RWPE1 (cell line): ENCODE measurements around the gene TADA1.

Experiments used
- CTCF ChIA-PET: fragments of 350-600 bp; sonication (Branson Sonifier 250); formaldehyde crosslinking; extraction: SDS; loops from one replicate; lab custom pipeline; 2021; lab: Yijun Ruan, JAX
- POLR2A ChIA-PET: fragments of 400-600 bp; formaldehyde crosslinking; extraction: SDS; loops from one replicate; lab custom pipeline; 2020; ENCODE audit warnings: antibody characterized with exemption; ENCODE audit not compliant: low non-redundant PET; lab: Yijun Ruan, JAX
- DNase-seq: peaks from one replicate; pipeline ENCODE4 v3.0.0; 2012; ENCODE audit warnings: low spot score
- H3K27ac ChIP-seq: fragments of 450-650 bp; 2 replicates; pipeline ENCODE4 v1.5.1; 2017
- TF ChIP-seq, protein P1 (sequence below): fragments of 450-650 bp; conservative IDR thresholded peaks from 2 replicates; pipeline ENCODE4 v1.5.1; 2017; ENCODE audit warnings: low read depth, mild to moderate bottlenecking

TADA1 gene

DNA sequence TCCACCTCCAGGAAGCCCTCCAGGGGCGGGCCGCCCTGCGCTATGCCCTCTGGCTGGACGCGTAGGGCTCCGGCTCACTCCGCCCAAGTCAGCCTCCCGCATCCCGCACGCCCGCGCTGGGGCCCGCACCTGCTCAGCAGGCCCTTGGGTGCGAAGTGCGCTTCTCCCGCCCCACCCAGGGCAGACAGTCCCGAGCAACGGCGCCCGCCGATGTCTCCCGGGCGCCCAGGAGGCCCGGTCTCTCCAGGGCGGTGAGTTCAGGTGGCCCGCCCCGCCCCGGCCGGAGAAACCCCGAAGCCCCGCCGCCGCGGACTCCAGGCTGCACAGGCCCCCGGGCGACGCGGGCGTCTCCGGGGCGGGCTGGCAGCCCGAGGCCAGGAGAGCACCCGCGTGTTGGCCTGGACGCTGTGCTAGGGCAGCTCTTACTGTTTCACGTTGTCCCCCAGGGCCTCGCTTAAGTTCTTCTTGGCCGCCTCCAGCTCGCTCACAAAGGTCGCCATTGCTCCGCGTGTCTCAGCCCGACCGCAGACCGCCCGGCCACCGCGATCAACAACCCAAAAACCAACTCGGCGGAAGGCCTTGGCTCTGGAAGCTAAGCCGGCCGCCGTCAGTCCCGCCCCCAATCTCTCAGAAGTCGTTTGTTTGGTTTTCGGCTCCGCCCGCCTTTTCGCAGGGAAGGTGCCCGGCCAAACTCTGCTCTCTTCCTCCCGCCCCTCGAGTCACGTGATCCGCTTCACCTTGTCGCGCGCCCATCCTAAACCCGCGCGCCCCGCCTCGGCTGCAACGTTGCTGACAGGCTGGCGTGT, at the start of gene TADA1:
Gene TADA1 (minus strand): TSS at position 531 of the 806 bp plus-strand sequence. CDS start 31 bp downstream, at position 500.
- peak within 1 kb of the TSS; percentile 91 for H3K27ac ChIP-seq
- ChIA-PET CTCF (interaction anchor here (1.5 to 1.7 kb wide), 2 partner anchors 34 to 181 kb away, joined by 4 to 6 read pairs; no protein-coding TSS in a partner anchor), POLR2A (interaction anchor here (0.8 kb wide), 1 partner anchor 11 kb away, joined by 8 read pairs; no protein-coding TSS in a partner anchor)
- DNase-seq, result peak; percentile 94
- TF ChIP-seq, protein P1, sequence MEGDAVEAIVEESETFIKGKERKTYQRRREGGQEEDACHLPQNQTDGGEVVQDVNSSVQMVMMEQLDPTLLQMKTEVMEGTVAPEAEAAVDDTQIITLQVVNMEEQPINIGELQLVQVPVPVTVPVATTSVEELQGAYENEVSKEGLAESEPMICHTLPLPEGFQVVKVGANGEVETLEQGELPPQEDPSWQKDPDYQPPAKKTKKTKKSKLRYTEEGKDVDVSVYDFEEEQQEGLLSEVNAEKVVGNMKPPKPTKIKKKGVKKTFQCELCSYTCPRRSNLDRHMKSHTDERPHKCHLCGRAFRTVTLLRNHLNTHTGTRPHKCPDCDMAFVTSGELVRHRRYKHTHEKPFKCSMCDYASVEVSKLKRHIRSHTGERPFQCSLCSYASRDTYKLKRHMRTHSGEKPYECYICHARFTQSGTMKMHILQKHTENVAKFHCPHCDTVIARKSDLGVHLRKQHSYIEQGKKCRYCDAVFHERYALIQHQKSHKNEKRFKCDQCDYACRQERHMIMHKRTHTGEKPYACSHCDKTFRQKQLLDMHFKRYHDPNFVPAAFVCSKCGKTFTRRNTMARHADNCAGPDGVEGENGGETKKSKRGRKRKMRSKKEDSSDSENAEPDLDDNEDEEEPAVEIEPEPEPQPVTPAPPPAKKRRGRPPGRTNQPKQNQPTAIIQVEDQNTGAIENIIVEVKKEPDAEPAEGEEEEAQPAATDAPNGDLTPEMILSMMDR, result no peak

GRCh38 chr1:166924823-166925541, 48.9 kb upstream of the TADA1 start:
- no peak for DNase-seq
- ChIA-PET CTCF (no interaction called here), POLR2A (no interaction called here)
- TF ChIP-seq, protein P1, result no peak
- no peak overlapping the region for H3K27ac ChIP-seq

DNA sequence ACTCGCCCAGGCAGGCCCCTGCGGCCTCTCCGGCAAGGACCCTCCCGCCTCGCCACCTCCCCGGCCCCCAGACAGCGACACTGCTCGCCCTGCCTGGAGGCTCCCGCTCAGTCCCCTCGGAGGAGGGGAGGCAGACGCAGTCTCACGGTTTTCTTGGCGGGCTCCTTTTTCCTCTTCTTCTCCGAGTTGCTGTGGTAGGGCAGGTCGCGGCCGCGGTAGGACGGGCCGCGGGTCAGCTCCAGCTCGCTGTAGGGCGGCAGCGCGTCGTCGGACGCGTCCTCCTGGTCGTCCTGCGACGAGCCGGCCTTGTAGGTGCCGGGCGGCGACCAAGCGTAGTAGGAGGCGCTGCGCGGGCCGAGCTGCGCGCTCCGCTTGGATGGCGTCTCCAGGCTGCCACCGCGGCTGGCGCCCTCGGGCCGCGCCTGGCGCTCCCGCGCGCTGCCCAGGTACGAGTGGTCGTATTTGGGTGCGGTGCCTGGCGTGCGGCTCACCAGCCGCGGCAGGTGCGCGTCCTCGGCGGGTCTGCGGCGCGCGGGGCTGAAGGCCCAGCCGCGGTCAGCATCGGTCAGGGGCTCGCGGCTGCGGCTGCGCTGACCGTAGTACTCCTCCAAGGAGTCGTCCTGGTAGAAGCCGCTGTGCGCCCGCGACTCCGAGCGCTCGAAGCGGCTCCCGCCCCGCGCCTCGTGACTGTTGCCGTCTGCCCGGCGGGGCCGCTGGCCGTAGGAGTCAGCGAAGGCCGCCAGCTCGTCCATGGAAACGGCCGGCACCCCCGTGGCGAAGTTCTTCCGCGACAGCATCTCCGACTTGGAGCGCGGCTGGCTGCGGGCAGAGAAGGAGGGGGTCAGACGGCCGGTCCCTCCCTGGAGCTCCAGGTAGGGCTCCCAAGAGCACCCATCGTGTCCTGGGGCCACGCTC, 44.8 kb upstream of the TADA1 start:
- DNase-seq, result no peak
- no peak overlapping the region for H3K27ac ChIP-seq
- TF ChIP-seq, protein P1, result no peak
- ChIA-PET POLR2A (no interaction called here), CTCF (no interaction called here)

DNA sequence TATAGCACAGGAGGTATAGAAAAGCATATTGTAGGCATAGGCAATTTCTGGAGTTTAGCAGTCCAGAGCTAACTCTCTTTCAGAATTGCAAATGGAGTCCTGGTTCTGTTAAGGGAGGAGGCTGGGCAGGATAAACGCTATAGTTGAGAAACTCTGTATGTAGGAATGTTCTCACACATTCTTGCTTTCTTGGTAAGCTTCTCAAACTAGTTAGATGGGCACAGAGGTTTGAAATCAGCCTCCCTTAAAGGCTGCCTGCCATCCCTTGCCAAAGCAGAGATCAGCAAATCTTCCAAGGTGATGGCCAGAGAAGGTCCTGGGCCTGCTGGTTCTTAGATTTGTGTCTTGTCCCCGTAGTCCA, 42.9 kb upstream of the TADA1 start:
- ChIA-PET CTCF (interaction anchor here (0.7 to 1.1 kb wide), 4 partner anchors 9 to 140 kb away, joined by 3 to 4 read pairs (median 3); no protein-coding TSS in a partner anchor), POLR2A (no interaction called here)
- H3K27ac ChIP-seq, result no peak overlapping the region
- DNase-seq, result no peak
- TF ChIP-seq, protein P1, result no peak

- CTCF ChIA-PET, result interaction anchor here (0.7 to 1.1 kb wide), 3 partner anchors 8 to 141 kb away, joined by 3 to 4 read pairs (median 3); no protein-coding TSS in a partner anchor
- POLR2A ChIA-PET, result no interaction called here
- no peak overlapping the region for H3K27ac ChIP-seq
- TF ChIP-seq, protein P1, result no peak
- DNase-seq, result no peak
These were observed 42.3 kb upstream of the TADA1 start for GRCh38 chr1:166918088-166918955.
